HG02642 (cell line): ENCODE data around the gene CAMTA1.

Experiments
- ATAC-seq: cut with Tn5 transposase; IDR thresholded peaks from one replicate; pipeline ENCODE4 v1.9.1; 2021; ENCODE audit warnings: mild to moderate bottlenecking; ENCODE audit not compliant: unreplicated experiment, poor library complexity

Gene CAMTA1

GRCh38 chr1:7501723-7502603, 716.7 kb downstream of the CAMTA1 start:
- ATAC-seq, result no peak

DNA sequence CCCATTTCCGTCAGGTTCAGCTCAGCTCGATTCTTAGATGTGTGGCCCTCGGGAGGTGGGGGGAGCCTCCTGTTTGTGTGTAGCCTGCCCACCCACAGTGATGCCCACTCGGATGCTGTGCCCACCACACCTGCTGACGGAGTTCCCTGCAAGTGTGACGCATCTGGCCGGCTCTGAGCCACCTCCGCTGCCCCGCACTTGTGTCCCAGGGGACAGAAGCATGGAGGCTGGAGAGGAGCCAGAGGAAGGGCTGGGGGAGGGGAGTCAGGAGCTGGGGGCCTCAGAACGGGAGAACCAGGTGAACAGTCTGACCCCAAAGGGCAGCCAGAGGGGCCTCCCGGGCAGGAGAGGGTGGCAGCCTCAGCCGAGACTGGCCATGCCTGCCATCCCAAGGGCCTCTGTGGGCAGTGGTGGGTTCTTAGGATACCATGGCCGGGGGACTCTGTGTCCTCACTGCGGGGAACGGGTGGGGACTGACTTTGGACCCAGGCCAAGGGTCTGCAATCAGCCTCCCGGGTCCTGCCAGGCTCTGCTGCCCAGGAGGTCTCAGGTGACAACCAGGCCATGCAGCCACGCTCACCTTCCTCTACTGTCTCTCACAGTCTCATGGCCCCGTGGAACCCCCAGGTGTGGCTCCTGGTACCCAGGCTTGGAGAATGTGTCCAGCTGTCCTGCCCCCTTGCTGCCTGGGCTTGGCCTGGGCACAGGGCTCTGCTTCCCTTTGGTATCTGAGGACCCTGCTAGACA, 718.6 kb downstream of the CAMTA1 start:
- ATAC-seq, result no peak

GRCh38 chr1:7504438-7504720, 719.1 kb downstream of the CAMTA1 start:
- ATAC-seq, result no peak

- ATAC-seq, result no peak
Observed at GRCh38 chr1:7505094-7505770, 720.0 kb downstream of the CAMTA1 start.

DNA sequence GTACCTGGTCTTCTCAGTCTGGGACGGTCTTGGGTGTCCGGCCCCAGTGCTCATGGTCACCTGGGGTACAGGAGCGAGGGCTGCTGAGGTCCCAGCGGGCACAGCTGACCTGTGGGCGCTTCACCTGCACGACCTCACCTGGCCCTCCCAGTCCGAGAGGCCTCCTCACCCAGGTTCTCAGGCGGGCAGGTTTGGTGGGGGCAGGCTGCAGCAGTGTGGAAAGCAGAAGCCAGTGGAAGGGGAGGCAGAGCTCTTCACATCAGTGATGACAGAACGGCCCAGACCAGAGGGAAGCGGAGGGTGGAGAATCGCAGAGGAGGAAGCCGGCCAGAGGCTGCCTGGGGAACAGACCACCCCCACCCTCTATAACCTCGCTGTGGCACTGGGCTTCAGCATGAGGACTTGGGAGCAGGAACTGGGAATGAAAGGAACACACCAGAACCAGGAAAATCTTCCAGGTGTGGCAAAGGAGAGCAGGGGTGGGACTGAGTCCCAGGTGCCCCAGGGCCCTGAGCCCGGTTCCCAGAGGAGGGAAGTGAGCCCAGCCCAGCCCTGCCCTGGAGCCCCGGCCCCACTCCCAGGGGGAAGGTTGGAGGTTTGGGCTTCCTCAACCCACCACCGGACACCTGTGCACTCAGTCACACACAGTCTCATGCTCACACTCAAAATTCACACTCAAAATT, 720.7 kb downstream of the CAMTA1 start:
- no peak for ATAC-seq

- no peak for ATAC-seq
Observed at GRCh38 chr1:7506454-7507284, 721.4 kb downstream of the CAMTA1 start.

DNA sequence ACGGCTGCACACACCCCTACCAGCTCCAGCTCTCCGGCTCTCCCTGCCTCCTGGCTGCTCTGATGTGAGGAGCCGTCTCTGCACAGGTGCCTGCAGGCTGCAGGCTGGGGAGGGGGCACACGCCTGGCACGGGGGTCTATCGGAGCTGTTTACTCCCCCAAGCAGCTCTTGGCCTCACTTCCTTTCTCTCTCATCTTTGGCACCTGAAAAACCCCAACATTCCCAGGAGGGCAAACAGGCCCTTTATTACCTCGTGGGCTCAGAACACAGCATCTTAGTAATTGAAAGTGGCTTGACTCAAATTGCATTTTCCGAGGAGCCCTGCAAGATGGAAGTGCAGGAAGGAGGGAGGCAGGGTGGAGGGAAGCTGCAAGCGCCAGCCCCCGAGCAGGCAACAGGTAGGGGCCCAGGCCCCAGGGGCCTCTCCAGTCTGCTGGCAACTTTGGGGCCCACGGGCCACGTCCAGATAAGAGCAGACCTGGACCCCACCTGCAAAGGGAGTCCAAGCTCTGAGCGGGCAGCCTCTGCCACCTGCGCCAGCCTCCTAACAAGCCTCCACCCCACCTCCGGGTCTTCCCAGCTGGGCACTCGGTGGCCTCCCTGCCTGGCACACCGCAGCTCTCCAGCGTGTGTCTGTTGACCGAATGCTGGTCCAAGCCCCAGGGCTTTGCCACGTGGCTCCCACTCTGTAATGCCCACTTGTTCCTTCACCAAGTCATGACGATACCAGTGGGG, 722.2 kb downstream of the CAMTA1 start:
- no peak for ATAC-seq

DNA sequence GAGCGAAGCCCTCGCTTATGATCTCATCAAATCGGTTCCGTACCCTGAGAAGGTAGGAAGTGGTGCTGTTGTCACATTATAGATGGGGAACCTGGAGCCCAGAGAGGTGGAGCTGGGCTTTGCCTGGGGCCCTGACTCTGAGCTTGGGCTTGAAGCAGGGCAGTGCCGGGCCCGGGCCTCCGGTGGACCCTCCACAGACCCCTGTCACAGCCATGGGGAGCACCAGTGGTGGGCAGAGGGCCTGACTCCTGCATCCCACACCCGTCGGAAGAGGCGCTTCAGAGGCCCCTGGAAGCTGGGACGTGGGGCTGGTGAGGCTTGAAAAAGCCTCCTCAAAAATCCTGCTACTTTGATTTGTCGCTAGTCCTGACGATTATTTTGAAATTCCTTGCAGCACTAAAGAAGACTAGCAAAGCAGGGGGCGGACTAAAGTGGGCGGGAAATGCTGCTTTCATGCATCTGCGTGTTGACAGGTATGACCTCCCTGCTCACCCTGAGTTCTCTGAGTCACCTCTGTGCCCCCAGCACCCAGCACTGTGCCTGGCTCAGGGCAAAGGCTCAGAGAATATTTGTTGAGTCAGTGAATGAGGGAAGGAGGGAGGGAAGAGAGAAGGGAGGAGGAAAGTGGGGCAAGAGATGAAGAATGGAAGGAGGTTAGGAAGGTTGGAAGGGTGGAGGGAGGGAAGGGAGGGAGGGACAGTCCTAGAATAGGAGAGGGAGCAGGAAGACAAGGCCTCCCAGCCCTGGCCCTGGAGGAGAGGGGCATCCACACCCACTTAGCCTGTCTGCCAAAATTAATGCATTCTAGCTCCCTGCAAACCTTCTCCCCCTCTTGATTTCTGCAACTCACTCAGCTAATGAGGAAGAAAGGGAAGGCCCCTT, 723.0 kb downstream of the CAMTA1 start:
- ATAC-seq, result no peak

DNA sequence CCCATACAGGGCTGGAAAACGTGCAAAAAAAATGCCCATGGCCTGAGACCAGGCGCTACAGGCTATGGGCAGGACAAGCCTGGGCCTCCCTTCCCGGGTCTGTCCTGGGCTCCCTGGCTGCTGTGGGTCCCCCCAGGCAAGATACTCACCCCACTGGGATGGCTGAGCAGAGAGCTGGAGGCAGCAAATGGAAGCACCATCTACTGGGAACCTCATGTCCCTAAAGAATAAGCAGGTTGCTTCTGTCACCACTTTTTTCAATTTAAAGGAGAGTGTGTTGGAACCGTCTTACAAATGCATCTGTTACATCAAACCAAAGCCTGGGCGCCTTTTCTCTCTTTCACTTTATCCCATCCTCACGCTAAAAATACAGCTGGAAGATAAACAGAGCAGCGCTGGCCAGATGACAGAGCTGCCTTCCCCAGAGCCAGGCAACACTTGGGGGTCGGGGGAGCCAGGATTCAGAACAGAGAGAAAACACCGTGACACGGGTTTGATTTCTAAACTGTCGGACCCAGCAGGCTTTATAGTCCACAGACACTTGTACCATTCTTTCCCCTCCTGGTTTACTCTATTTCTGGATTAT, 723.8 kb downstream of the CAMTA1 start:
- no peak for ATAC-seq

GRCh38 chr1:7509598-7509997, 724.3 kb downstream of the CAMTA1 start:
- no peak for ATAC-seq

DNA sequence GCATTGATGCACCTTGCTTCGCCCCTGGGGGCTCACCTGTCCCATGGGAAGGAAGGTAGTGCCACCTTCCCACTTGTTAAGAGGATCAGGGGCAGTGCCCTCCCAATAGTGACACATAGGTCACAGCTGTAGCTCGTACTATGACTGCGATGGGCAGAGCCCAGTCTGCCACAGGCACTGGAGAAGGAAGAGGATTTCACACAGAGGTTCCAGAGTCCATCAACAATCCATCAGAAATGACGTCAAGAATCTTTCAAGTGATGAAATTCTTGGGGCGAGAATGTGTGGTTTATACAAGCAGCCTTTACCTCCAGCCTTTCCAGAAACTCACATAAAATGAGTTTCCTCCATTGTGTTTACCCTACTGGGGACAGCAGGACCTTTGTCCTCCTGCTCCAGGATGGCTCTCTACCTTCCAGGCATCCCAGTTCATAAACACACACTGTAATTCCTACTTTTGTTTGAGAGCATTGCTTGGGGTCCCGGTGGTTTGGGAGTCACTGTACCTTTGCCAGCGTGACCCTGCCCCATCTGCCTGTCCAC, 725.2 kb downstream of the CAMTA1 start:
- no peak for ATAC-seq

- no peak for ATAC-seq
Observed at GRCh38 chr1:7511381-7511780, 726.1 kb downstream of the CAMTA1 start.

- ATAC-seq, result no peak
Observed at GRCh38 chr1:7513081-7513480, 727.8 kb downstream of the CAMTA1 start.

GRCh38 chr1:7515175-7515574, 729.9 kb downstream of the CAMTA1 start:
- ATAC-seq, result no peak

DNA sequence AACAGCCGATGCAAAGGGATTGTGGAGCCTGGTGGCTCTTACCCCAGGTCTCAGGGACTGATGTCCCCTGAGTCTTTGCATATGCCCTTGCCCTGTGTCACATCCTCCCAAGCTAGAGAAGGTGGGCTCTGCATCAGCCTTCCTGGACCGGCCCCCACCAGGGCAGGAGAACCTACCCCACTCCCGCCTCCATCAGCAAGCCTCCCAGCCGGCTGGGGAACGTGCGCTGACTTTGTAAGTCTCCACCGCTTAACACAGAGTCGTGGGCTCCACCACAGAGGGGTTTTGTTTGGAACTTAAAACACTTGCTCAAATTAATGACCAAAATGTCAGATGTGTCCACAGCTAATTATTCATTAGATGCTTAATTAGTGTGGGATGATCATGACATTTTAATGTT, 730.6 kb downstream of the CAMTA1 start:
- ATAC-seq, result no peak

DNA sequence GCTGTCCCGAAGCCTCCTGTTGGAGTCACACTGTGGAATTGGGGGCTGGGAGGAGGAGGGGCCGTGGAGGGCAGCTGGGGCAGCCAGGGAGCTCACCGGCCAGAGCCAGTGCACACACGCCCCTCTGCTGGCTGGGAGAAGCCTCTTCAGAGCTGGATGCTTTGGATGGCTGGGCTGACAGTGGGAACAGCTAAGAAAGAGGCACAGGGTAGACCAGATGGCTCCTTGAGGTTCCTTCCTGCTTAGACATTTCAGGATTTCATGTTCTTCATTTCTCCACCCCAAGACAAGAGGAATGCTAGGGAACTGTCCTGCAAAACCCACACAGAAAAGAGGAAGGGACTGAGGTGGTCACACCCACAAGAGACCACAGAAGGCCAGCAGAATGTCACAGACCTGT, 731.1 kb downstream of the CAMTA1 start:
- ATAC-seq, result no peak

GRCh38 chr1:7516929-7517328, 731.7 kb downstream of the CAMTA1 start:
- ATAC-seq, result no peak
